ENCODE measurements around the gene UPF1.

DNA sequence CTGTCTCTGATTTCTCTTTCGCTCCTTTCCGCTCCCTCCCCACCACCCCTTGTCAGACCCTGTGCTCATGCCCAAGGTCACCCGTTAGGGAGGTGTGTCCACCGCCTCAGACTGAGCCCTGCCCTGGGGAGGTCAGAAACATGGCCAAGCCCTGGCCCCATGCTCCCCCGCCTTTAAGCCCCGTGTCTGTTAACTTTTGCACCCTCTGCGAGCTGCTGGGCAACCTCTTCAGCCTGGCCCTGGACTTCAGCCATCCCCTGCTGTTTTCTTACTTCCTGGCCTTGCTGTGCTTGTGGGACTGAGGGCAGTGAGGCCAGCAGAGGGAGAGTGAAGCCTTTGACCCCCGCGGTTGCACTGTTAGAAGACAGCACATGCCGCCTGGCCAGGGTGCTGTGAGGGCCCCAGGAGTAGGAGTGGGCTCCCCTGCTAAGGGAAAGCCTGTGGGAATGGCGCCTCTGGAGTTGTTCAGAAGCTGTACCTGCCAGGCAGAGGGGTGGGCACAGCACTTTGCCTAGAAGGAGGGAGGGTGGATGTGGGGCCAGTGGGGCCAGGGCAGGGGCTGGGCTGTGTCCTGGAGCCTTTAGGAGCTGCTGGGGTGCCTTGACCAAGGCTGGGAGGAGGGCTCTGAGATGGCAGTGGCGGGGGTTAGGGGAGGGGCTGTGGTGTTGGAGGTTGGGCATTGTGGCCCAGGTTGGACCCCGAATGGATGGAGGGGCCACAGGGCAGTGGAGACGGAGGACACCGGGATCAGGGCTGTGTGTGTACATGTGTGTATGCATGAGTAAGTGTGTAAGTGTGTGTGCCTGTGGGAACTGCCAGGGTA lies 7.9 kb downstream of the UPF1 start:
- TF ChIP-seq GATA2 (IDR thresholded peaks at IDR 0.05; ENCODE audit: low read depth, low read length) (no peak), GATA3 (IDR thresholded peaks at IDR 0.05; ENCODE audit: low read depth, low read length) (no peak)
